Astrocyte (in vitro differentiated cells and primary cell): ENCODE results near the gene NGB.

ENCODE experiments used
- CTCF ChIP-seq: IDR thresholded peaks from 2 replicates; pipeline ENCODE4 v1.5.1; 2011; ENCODE audit warnings: low read depth, mild to moderate bottlenecking, inconsistent platforms, low read length, moderate library complexity; ENCODE audit not compliant: insufficient read depth
- EZH2 ChIP-seq: IDR thresholded peaks from 2 replicates; pipeline ENCODE4 v1.6.1; 2012; ENCODE audit warnings: mild to moderate bottlenecking, low read length, inconsistent platforms; ENCODE audit not compliant: insufficient read depth

GRCh38 chr14:77246784-77247183 is 24.2 kb downstream of the NGB start:
- no peak for TF ChIP-seq CTCF
- TF ChIP-seq EZH2: no peak
